ENCODE data around the gene RITA1.

Gene RITA1

DNA sequence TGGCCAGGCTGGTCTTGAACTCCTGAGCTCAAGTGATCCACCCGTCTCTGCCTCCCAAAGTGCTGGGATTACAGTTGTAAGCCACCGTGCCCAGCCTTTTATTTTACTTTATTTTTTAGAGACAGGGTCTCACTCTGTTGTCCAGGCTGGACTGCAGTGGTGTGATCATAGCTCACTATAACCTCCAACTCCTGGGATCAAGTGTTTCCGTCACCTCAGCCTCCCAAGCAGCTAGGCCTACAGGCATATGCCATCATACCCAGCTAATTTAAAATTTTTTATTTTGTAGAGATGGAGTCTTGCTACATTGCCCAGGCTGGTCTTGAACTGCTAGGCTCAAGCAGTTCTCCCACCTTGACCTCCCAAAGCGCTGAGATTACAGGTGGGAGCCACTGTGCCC is 39.4 kb downstream of the RITA1 start:
- FAIRE-seq (no peak), DNase-seq (ENCODE audit: extremely low spot score, insufficient read length, low read depth) (no peak)

DNA sequence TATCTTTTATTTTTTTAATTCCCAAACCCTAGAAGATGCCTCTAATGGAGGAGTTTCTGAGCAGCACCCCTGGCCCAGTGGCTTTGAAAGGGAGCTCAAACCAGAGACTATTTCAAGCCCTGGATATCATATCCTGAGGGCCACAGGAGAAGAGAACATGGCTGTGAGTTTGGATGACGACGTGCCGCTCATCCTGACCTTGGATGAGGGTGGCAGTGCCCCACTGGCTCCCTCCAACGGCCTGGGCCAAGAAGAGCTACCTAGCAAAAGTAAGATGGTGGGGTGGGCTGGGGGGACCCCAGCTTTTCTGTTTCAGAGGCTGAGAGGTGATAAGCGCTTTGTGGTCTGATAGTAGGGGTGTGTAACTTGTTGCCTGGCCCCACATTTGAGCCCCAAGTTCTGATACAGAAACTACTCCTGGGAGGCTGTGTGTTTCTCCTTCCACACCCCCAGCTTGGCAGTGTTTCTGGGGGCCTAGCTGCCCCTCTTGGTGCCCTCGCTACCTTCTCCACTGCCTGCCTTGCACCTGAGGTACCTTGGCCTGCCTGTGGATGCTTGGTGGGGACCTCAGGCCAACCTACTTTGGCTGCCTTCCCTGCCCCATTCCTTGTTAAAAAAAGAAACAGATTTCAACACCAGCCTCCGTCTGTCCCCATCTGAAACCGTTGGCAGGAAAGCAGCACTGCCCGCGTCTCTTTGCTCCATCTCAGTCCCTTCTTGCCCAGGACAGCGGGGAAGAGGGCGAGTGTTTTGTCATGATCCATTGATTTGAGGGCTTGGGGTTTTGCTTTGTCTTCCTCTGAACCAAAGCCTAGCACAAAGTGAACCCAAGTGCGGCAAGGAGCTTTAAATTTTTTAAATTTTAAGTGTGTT is 41.4 kb downstream of the RITA1 start:
- DNase-seq (ENCODE audit: extremely low spot score, insufficient read length, low read depth) (no peak), FAIRE-seq (no peak)

DNA sequence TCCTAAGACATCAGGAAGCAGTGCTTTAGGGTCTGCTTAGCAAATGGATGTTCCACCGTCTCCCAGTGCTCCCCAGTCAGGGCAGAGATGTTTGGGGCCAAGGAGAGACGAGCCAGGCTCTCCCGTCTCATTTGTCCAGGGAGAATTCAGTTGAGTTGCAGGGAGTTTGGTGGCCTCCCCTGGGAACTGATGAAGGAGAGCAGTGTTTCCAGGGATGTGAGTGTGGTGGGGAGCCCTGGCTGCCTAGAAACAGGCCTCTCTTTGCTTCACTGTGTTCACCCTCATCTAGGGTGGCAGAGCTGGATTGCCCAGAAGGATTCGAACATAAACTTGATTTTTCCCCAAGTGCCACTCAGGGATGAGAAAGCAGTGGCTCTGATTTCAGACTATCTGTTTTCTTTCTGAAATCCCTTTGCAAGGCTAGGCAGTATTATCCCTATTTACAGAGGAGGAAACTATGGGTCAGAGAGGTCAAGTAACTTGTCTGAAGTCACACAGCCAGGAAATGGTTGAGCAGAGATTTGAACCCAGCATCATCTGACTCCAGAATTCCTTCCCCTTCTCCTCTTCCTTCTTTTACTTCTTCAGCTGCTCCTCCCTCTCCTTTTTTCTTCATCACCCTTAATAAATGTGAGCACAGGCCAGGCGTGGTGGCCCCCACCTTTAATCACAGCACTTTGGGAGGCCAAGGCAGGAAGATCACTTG is 42.3 kb downstream of the RITA1 start:
- no peak for DNase-seq (ENCODE audit: extremely low spot score, insufficient read length, low read depth)
- no peak for FAIRE-seq

DNA sequence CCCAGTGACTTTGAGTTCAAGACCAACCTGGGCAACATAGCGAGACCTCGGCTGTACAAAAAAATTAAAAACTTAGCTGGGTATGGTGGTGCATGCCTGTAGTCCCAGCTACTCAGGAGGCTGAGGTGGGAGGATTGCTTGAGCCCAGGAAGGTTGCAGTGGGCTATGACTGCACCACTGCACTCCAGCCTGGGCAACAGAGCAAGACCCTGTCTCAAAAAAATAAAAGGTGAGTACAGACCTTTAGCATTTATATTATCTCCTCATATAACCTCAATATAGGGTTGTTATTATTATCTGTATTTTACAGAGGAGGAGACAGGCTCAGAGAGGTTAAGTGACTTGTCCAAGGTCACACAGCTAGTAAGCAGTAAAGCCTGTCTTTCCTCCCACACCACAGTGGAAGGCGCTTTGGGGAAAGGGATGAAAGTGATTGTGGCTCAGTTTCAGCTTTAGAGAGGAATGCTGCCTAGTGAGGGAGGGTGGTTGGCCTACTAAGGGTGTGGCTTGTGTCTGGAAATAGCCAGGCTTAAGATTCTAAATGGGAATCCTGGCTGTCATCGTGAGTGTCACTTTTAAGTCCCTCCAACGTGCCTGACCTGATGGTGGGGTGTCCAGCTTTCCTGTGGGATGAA is 43.0 kb downstream of the RITA1 start:
- no peak for FAIRE-seq

DNA sequence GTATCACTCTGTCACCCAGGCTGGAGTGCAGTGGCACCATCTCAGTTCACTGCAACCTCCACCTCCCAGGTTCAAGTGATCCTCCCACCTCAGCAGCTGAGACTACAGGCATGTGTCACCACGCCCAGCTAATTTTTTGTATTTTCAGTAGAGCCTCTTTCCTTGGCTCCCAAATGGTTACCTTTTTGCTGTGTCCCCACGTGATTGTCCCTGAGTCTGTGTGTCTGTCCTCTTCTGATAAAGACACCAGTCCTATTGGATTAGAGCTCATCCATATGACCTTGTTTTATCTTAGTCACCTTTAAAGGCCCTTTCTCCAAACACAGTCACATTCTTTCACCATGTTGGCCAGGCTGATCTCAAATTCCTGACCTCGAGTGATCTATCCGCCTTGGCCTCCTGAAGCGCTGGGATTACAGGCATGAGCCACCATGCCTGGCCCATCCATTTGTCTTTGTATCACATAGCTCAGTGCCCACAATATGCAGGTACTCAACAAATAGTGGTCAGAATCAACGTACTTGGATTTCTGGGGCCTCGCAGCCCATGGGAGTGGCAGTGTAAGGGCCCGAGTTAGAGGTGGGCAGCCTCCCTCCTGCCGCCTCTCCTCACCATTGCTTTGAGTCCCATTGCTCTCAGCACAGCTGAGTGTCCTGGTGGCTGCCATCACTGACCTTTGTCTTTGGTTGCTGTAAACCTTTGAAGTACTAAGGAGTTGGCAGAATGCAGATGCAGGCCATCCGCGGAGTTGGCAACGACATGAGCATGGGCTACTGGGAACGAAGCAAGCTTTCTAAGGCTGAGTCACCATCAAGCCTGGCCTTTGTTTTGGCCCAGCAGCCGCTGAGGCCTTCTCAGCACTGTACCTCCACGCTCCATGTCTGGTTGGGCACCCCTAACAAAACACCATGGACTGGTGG is 45.1 kb downstream of the RITA1 start:
- DNase-seq (ENCODE audit: extremely low spot score, insufficient read length, low read depth) = no peak

More for the DNA sequence above, 43.0 kb downstream of the RITA1 start:
- no peak for DNase-seq (ENCODE audit: extremely low spot score, insufficient read length, low read depth)

DNA sequence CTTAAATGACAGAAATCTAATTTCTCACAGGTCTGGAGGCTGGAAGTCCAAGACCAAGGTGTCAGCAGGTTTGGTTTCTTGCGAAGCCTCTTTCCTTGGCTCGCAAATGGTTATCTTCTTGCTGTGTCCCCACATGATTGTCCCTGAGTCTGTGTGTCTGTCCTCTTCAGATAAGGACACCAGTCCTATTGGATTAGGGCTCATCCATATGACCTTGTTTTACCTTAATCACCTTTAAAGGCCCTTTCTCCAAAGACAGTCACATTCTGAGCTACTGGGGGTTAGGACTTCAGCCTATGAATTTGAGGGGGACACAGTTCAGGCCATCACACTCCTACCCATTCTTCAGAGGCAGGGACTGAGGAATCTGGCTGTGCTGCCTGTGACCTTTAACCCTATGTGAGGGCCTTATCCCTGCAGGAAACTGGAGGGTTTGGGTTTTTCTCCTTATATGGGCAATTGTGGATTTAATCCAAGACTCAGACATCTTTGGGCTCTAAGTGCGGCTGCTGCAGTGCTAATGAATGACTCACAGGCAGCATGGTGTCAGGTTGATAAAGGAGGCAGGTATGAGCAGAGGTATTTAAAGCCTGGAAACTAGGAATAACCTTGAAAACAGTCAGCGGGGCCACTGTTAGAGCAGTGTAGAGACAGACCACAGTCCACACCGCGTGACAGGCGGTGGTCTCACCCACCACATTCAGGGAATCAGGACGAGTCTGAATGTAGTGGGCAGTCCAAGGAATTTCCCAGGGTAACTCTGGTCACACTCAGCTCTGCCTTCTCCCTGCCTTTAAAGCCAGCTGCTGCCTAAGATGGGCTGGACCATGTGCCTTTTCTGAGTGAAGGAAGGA is 45.9 kb downstream of the RITA1 start:
- DNase-seq (ENCODE audit: extremely low spot score, insufficient read length, low read depth) = no peak
- no peak for FAIRE-seq

More for the DNA sequence above, 45.1 kb downstream of the RITA1 start:
- FAIRE-seq = no peak

DNA sequence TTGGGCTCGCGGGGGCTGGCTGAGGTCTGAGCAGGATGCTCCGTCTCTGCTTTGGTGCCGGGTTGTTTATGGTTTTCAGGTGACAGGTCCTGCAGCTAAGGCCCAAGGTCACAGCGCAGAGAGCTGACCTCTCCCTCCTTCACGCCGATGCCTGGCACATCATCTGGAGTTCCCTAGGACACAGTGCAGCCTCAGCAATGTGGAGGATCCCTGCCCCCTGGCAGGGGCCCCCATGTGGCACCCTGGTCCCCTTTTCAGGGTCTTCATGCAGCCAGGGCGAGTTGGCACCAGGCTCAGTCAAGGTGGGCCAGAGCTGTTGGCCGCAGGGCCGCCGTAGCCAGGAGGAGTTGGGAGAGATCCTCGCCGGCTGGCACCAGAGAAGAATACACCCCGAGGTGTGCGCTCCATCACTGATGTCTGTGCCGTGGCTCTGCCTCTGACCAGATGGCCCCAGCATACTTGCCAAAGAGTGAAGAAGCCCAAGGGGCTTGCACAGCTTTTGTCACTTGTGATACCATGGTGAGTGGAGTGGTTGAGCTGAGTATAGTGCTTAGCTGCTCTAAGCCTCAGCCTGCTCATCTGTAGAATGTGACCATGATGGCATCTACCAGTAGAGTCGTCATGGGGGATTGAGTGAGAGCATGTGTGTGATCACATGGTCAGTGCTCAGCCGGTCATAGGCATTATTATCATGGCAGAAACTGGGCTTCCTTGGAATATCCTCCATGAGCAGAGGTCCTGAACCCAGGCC is 46.7 kb downstream of the RITA1 start:
- FAIRE-seq = no peak

DNA sequence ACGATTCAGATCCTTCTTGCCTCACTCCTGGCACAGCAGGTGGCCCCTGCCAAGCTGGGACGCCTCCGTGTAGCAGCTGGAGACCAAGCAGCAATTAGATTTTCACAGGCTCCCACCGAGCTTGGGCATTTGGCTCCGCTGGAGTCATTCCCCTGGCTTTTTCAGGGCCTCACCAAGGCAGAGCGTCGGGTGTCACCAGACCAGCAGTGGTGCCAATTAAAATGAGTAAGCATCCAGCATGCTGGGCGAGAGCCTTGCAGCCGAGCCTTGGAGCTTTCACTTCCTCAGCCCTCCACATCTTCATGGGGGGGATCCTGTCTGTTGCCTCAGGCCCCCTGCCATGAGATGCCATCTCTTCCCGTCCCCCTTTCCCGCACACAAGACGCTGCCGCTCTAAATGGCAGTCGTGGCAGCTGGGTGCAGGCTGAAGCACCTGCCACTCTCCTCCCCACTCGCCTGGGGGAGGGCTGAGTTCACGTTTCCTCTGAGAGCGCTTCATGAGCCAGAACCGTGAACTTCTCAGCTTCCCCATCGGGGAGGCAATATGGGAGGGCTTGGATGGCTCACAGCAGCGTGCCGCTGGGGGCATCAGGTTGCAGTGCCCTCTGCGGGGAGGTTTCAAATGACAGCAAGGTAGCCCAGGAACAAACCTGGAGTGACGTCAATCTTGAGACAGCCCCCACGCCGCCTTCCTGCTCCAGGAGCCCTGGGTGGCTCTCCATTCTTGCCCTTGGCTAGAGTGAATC is 47.5 kb downstream of the RITA1 start:
- DNase-seq (ENCODE audit: extremely low spot score, insufficient read length, low read depth) (peak; percentile 47), FAIRE-seq (peak; percentile 95)

More for the DNA sequence above, 46.7 kb downstream of the RITA1 start:
- no peak for DNase-seq (ENCODE audit: extremely low spot score, insufficient read length, low read depth)

DNA sequence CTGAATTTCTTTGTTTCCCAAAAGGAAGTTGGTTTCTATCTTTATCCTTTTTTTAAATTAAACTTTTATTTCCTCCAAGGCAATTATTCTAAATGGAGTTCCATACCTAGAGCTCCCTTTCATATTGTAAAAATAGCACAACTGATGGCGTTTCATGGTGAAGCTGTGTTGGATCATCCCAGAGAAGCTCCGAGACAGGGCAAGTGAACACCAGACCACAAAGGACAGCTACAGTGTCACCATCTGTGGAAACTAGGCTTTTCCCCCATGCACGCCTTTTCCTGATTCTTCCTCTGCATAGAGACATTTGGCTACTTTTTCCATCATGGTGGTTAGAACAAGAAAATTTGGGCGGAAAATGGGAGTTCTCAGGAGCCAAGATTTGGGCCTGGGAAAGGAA is 48.4 kb downstream of the RITA1 start:
- FAIRE-seq = no peak

DNA sequence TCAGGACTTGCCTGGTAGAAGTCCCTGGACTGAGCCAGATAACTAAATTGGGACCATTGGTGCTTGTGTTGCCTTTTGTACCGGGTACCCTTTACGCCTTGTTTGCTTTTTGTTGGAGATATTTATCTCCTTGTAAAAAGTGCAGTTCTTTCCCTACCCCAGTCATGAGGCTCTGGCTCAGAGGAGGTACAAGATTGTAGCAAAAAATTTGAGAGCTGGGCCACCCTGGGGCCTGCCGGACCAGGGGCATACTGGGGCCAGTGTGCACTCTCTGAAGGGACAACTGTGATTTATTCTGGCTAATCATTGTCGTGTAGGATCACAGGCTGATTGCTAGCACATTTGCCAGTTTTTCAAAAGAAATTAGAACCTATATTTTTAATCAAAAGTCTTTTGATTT is 49.0 kb downstream of the RITA1 start:
- FAIRE-seq (no peak), DNase-seq (ENCODE audit: extremely low spot score, insufficient read length, low read depth) (no peak)

More for the DNA sequence above, 48.4 kb downstream of the RITA1 start:
- no peak for DNase-seq (ENCODE audit: extremely low spot score, insufficient read length, low read depth)

DNA sequence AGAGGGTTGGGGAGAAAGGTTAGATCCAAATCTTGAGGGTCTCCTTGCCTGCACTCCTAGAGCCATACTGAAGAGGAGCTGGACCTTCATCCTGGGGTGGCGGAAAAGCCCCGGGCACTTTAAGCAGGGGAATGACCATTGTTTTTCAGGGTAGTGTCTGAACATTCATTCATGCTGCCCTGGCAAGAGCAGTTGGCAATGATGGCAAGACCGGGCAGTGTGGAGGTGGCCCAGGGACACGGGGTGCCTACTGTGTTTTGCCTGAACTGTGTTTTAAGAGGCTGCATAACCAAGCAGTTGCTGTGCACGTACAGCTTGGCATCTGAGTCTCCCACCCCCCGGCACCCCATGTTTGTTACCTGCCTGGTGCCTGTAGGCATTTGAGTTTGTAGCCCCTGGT is 50.5 kb downstream of the RITA1 start:
- DNase-seq (ENCODE audit: extremely low spot score, insufficient read length, low read depth) = no peak
- FAIRE-seq = no peak

DNA sequence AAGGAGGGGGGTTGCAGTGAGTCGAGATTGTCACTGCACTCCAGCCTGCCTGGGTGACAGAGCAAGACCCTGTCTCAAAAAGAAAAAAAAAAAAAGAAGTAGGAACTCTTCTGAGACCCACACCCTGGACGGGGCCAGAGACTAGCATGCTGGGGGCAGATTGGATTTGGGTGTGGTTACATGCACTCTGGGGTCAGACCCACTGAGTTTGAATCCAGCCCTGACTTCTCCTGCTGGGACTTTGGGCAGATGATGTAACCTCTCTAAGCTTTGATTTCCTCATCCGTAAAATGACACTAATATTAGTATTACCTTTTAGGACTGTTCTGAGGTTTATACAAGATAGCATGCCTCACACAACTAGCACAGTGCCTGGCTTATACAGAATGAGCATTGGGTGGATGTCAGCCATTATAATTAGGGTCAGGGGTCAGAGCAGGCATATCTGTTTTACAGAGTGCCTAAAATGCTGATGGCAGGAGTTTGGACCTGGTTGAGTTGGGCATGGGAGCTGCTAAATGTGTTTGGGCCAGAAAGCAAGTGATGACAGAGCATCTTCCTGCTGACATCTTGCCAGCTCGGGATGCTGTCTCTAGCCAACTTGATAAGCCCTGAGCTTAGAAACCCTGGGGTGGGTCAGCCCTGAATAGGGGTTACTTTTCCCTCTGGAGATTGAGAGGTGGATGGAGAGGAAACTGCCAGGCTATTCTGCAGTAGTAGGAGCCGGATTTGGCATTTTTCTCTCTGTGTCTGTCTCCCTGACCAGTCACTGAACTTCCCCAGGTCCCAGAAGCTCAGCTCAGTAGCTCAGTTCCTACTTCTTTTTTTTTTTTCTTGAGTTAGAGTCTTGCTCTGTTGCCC is 51.2 kb downstream of the RITA1 start:
- no peak for FAIRE-seq
- no peak for DNase-seq (ENCODE audit: extremely low spot score, insufficient read length, low read depth)

DNA sequence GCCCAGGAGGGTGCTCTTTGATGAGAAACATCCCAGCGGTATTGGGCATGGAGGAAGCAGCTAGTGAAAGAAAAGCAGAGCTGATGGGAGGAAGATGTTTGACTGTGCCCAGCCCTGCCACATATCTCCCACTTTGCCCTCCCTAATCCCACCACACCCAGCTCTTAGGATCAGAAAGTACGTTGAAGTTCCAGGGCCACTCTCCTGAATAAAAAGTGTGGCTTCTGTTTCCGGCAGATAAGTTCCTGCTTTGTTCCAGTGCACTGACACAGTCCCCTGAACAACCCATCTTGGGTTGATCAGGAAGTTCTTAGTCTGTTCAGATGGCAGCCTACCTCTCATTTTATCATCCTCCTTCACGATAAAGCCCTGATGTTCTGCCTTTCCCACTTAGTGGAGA is 52.2 kb downstream of the RITA1 start:
- DNase-seq (ENCODE audit: extremely low spot score, insufficient read length, low read depth) (no peak), FAIRE-seq (no peak)

DNA sequence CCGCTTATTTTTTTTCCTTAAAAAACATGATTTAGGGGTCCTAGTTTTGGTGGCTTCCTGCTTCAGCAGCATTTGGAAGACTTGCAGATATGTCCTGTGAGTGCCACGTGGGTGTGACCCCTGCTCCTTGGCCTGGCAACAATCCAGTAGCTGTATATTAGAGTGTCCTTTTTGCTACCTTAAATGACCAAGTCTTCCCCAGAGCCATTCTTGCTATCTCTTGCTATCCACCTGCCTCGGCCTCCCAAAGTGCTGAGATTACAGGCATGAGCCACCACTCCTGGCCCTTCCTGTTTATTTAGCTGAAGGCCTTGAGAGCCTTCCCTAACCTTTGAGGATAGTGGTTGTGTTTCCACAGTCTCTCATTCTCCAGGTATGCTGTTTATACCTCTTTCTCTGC is 52.8 kb downstream of the RITA1 start:
- DNase-seq (ENCODE audit: extremely low spot score, insufficient read length, low read depth) (no peak), FAIRE-seq (no peak)

DNA sequence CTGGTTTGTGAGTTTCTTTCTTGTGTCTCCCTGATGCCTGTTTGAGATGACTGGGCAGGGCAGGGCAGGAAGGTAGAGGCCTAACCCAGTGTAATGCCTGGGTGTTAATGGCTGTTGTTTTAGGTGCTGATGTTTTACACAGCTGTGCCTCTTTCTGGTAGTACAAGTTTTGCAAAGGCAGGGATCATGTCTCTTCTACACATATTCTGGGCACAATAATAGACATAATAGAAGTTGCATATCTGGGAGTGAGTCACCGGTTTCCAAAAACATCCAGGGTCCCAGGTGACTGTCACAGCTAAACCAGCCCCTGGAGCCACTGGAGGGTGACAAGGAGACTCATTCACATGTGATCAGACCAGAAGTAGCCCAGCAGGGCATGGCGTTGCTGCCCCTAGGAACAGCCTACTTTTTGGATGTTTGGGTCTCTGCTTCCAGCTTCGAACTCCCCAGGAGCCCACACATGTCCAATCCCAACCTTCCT is 53.8 kb downstream of the RITA1 start:
- no peak for FAIRE-seq

DNA sequence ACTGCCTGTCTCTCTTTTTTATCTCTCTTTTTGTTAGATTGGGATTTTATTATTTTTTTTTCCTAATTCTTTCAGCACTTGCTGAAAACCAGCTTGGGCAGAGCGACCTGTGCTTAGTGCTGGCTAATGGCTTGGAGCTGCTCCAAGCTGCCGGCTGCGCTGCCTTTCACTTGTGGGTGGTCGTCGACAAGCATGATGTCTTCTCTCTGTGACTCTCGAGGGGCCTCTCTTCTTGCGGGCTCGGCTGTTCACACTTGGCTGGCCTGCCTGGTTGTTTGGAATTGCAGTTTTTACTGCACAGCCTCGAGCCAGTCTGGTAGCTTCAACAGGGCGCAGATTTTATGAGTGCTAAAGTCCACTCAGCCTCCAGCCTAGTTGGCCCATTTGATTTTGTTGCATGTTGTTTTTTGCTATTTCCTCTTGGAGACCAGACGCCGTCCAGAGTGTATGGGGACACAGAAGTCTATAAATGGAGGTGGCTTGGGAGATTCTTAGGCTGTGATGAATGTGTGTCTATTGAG is 54.4 kb downstream of the RITA1 start:
- FAIRE-seq (no peak), DNase-seq (ENCODE audit: extremely low spot score, insufficient read length, low read depth) (no peak)

More for the DNA sequence above, 53.8 kb downstream of the RITA1 start:
- no peak for DNase-seq (ENCODE audit: extremely low spot score, insufficient read length, low read depth)

All from GM18507 (cell line).